Kidney capillary endothelial cell (primary cell): ENCODE results near the gene P2RX3.

ENCODE experiments used
- DNase-seq: peaks from one replicate; pipeline ENCODE4 v3.0.0-alpha.2; 2018; ENCODE audit warnings: low spot score

Gene P2RX3

GRCh38 chr11:57310091-57310490, 28.1 kb upstream of the P2RX3 start:
- DNase-seq, result no peak

- no peak for DNase-seq
Observed at GRCh38 chr11:57310630-57311086, 27.5 kb upstream of the P2RX3 start.

GRCh38 chr11:57311109-57311936, 26.8 kb upstream of the P2RX3 start:
- peak; percentile 95 for DNase-seq

GRCh38 chr11:57312511-57313021, 25.6 kb upstream of the P2RX3 start:
- DNase-seq, result no peak

- no peak for DNase-seq
Observed at GRCh38 chr11:57313071-57313787, 24.9 kb upstream of the P2RX3 start.

- DNase-seq, result no peak
Observed at GRCh38 chr11:57313788-57314135, 24.4 kb upstream of the P2RX3 start.

- no peak for DNase-seq
Observed at GRCh38 chr11:57314221-57314973, 23.8 kb upstream of the P2RX3 start.

- DNase-seq, result no peak
Observed at GRCh38 chr11:57315491-57315890, 22.7 kb upstream of the P2RX3 start.

- DNase-seq, result no peak
Observed at GRCh38 chr11:57316017-57316416, 22.1 kb upstream of the P2RX3 start.

- DNase-seq, result no peak
Observed at GRCh38 chr11:57318178-57318577, 20.0 kb upstream of the P2RX3 start.

GRCh38 chr11:57320067-57320718, 18.0 kb upstream of the P2RX3 start:
- DNase-seq, result no peak

- DNase-seq, result no peak
Observed at GRCh38 chr11:57320719-57321387, 17.3 kb upstream of the P2RX3 start.

GRCh38 chr11:57321388-57322255, 16.5 kb upstream of the P2RX3 start:
- no peak for DNase-seq

- peak; percentile 72 for DNase-seq
Observed at GRCh38 chr11:57322256-57323166, 15.6 kb upstream of the P2RX3 start.

GRCh38 chr11:57323167-57323854, 14.8 kb upstream of the P2RX3 start:
- DNase-seq, result no peak

- no peak for DNase-seq
Observed at GRCh38 chr11:57323855-57324153, 14.3 kb upstream of the P2RX3 start.

GRCh38 chr11:57324154-57324885, 13.8 kb upstream of the P2RX3 start:
- no peak for DNase-seq
